Ovary (tissue), 9 donors: ENCODE results near the gene LRRC14B. TPM values are rescaled to one million over a fixed set of nuclear protein-coding genes. Genes with fewer than 3 reads are reported as not detected.

Experiments used
- DNase-seq, 5 donors: peaks; one replicate each; pipeline ENCODE4 v3.0.0-alpha.2; 2019 to 2020
- H3K27ac ChIP-seq, 2 donors: fragments of 200-600 bp; one replicate each; pipeline versions ENCODE4 v1.5.1 to v1.8.0; 2019 to 2022
- H3K27me3 ChIP-seq: fragments of 200-600 bp; one replicate; pipeline ENCODE4 v1.8.0; 2022
- H3K36me3 ChIP-seq: fragments of 200-600 bp; sonication (generic); one replicate; pipeline ENCODE4 v1.5.1; 2019
- H3K4me1 ChIP-seq: one replicate; pipeline ENCODE4 v1.8.1; 2013; ENCODE audit warnings: mild to moderate bottlenecking, moderate library complexity; ENCODE audit not compliant: insufficient read depth
- H3K4me3 ChIP-seq: fragments of 200-600 bp; sonication (generic); one replicate; pipeline ENCODE4 v1.5.1; 2017
- H3K9me3 ChIP-seq, 2 donors: fragments of 200-600 bp in 1 of 2; sonication (generic) in 1 of 2; one replicate each; pipeline versions ENCODE4 v1.5.1 to v1.8.1; 2013 to 2019; ENCODE audit warnings: mild to moderate bottlenecking in 1 of 2, moderate library complexity in 1 of 2
- EP300 ChIP-seq: sonication (generic); formaldehyde crosslinking; IDR thresholded peaks from one replicate; pipeline ENCODE4 v1.6.1; 2017; ENCODE audit warnings: antibody characterized with exemption
- POLR2A ChIP-seq: fragments of 450-650 bp; IDR thresholded peaks from one replicate; pipeline ENCODE4 v1.6.1; 2017; ENCODE audit warnings: antibody characterized with exemption, mild to moderate bottlenecking, moderate library complexity
- WGBS, 3 donors: extraction: QIAGEN DNeasy Blood & Tissue Kit in 1 of 3; methylation state at CpG; one replicate each; pipeline versions ENCODE4 v1.1.5 to v1.1.7; 2013 to 2017; 5-methylcytosine and 5-hydroxymethylcytosine counted together
- intact Hi-C, 4 donors: fragments of 100-400 bp; cut with DNase I; formaldehyde crosslinking; loops; one replicate each; pipeline versions ENCODE4 v1.11.0 to v1.15.1; 2022 to 2023
- polyA plus RNA-seq, 2 donors: library from polyadenylated mRNA; stranded (reverse); fragments of 200-250 nt in 1 of 2; fragments of 350-450 nt in 1 of 2; fragmentation: Illumina TruSeq in 1 of 2; extraction: RNeasy Lipid Tissue Mini Kit (QIAGEN cat#74804) in 1 of 2; gene quantifications; one replicate each; pipeline ENCODE4 v1.2.3, GENCODE V29; 2013 to 2014
- total RNA-seq, 7 donors: library from RNA; depleted of rRNA in 2 of 7; stranded (reverse); fragments of >200 nt in 2 of 7; fragmentation: NEBNext Ultra II Directional in 3 of 7; extraction: Animal tissue kit (Norgen Biotek cat#: 25700) in 3 of 7; gene quantifications; one replicate each; pipeline versions ENCODE4 v1.1.0 to v1.2.4, GENCODE V29; 2016 to 2023
- TF ChIP-seq, protein P1 (sequence below), 3 donors: fragments of 450-650 bp in 2 of 3; fragments of 200-600 bp in 1 of 3; IDR thresholded peaks; one replicate each; pipeline versions ENCODE4 v1.5.1 to v1.8.0; 2016 to 2022; ENCODE audit warnings: antibody characterized with exemption in 3 of 3, mild to moderate bottlenecking in 1 of 3
- donor health status: DM: no; HTN: no; CAD: no; lungs with moderate emphysema.
- donor health status: DM: no; HTN: no; CAD: no.
- donor health status: Bipolar disorder and iron deficiency.
- donor health status: DM: yes; HTN: yes; CAD: no.
- donor health status: DM: no; HTN: no; CAD: no.
- donor health status: DM: yes; HTN: yes; CAD: no.

The LRRC14B gene
- total and polyA plus RNA-seq, 9 donors: 0.04 to 0.92 (median 0.38) TPM; not detected in 6

DNA sequence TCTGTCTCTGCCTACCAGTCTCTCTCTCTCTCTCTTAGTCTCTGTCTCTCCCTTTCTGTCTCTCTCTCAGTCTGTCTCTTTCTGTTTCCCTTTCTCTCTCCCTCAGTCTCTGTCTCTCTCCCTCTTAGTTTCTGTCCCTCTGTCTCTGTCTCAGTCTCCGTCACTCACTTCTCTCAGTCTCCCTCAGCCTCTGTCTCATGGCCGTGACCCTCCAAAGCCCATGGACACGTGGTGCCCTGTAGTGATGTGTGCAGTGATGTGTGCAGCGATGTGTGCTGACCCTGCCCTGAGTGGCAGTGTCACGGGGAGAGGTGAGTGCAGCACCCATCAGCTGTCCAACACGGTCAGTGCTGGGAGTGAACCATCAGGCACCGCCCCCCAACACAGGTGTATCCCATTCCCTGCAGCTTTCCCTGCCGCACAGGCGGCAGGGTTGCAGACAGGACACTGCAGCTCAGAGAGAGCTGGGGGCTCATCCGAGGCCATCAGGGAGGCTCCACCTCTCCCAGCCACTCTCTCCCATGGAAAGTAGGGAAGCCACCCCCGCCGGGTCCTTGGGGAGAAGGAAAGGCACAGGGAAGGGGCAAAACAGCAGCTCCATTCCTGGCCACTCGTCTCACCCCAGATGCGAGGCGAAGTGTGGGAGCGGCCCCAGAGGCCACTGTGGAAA is 794 bp upstream of the LRRC14B start:
- H3K27ac ChIP-seq: no peak overlapping the region
- H3K9me3 ChIP-seq: no peaks in the 10 kb centered on the region
- H3K4me1 ChIP-seq: peaks cover 7% of the 10 kb centered on the region
- H3K27me3 ChIP-seq: no peaks in the 10 kb centered on the region
- DNase-seq: peak in 1 of 5 donors; percentile 24
- TF ChIP-seq, protein P1, sequence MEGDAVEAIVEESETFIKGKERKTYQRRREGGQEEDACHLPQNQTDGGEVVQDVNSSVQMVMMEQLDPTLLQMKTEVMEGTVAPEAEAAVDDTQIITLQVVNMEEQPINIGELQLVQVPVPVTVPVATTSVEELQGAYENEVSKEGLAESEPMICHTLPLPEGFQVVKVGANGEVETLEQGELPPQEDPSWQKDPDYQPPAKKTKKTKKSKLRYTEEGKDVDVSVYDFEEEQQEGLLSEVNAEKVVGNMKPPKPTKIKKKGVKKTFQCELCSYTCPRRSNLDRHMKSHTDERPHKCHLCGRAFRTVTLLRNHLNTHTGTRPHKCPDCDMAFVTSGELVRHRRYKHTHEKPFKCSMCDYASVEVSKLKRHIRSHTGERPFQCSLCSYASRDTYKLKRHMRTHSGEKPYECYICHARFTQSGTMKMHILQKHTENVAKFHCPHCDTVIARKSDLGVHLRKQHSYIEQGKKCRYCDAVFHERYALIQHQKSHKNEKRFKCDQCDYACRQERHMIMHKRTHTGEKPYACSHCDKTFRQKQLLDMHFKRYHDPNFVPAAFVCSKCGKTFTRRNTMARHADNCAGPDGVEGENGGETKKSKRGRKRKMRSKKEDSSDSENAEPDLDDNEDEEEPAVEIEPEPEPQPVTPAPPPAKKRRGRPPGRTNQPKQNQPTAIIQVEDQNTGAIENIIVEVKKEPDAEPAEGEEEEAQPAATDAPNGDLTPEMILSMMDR (IDR thresholded peaks at IDR 0.05): no peak
- TF ChIP-seq EP300 (no peak), POLR2A (no peak)
- no peak overlapping the region for H3K4me3 ChIP-seq
- intact Hi-C loops: no loop called here
- no peaks in the 10 kb centered on the region for H3K36me3 ChIP-seq
- WGBS, 3 donors: 49 to 69% (median 56%) methylated on average over 15 to 16 of the region's 16 CpGs

DNA sequence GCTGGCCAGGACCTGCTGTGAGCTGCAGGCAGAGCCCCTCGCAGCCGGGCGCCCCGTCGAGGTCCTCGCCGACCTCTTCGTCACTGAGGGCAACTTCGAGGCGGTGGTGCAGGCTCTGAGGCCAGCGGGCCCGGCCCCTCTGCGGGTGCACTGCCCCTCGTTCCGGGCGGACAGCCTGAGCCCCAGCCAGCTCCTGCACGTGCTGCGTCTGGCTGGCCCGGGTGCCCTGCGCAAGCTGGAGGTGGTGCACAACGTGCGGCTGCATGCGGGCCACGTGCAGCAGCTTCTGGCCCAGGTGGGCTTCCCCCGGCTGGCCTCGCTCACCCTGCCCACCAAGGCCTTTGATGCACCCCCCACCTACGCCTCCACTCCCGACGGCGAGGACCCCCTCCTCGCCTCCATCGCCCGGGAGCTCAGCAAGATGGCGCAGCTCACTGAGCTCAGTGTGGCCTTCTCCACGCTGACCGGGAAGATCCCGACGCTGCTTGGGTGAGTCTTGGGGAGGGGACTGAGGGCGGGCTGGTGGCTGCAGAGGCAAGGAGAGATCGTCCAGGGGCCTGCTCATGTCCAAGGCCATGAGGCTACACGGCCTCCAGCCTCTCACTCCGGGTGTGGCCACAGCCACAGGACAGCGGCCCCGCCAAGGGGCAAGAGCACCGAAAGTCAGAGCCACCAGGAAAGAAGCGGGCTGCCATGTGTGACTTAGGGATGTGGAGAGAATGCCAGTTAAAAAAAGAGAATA is 825 bp downstream of the LRRC14B start:
- WGBS, 3 donors: 73 to 84% (median 77%) methylated on average over 46 of the region's 46 CpGs
- H3K4me1 ChIP-seq: peaks cover 7% of the 10 kb centered on the region
- peak in 2 of 5 donors; percentile 22 to 33 for DNase-seq
- no peak for TF ChIP-seq POLR2A
- no peak for TF ChIP-seq EP300
- TF ChIP-seq, protein P1 (IDR thresholded peaks at IDR 0.05): no peak
- no peaks in the 10 kb centered on the region for H3K36me3 ChIP-seq
- no peak overlapping the region for H3K4me3 ChIP-seq
- intact Hi-C loops: no loop called here
- H3K27me3 ChIP-seq: no peaks in the 10 kb centered on the region
- no peaks in the 10 kb centered on the region for H3K9me3 ChIP-seq
- no peak overlapping the region for H3K27ac ChIP-seq

DNA sequence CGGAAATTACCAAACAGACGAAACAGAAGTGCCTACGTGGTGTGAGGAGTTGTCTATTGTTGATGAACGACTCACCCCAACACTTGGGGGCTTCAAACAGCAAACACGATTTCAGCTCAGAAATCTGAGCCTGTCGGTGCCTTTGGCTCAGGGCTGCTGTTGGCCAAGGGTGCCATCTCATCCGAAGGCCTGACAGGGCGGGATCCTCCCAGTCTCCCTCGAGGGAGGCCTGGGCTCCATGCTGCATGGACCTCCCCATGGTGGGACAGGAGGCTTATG is 1.3 kb downstream of the LRRC14B start:
- intact Hi-C loops: no loop called here
- Histone ChIP-seq H3K4me3 (no peak overlapping the region), H3K4me1 (peaks cover 7% of the 10 kb centered on the region), H3K27me3 (no peaks in the 10 kb centered on the region), H3K36me3 (no peaks in the 10 kb centered on the region), H3K9me3 (no peaks in the 10 kb centered on the region), H3K27ac (no peak overlapping the region)
- TF ChIP-seq POLR2A (no peak), EP300 (no peak)
- TF ChIP-seq, protein P1 (IDR thresholded peaks at IDR 0.05): no peak
- 83 to 88% (median 87%) methylated on average over 9 of the region's 9 CpGs for WGBS, 3 donors
- DNase-seq: no peak

DNA sequence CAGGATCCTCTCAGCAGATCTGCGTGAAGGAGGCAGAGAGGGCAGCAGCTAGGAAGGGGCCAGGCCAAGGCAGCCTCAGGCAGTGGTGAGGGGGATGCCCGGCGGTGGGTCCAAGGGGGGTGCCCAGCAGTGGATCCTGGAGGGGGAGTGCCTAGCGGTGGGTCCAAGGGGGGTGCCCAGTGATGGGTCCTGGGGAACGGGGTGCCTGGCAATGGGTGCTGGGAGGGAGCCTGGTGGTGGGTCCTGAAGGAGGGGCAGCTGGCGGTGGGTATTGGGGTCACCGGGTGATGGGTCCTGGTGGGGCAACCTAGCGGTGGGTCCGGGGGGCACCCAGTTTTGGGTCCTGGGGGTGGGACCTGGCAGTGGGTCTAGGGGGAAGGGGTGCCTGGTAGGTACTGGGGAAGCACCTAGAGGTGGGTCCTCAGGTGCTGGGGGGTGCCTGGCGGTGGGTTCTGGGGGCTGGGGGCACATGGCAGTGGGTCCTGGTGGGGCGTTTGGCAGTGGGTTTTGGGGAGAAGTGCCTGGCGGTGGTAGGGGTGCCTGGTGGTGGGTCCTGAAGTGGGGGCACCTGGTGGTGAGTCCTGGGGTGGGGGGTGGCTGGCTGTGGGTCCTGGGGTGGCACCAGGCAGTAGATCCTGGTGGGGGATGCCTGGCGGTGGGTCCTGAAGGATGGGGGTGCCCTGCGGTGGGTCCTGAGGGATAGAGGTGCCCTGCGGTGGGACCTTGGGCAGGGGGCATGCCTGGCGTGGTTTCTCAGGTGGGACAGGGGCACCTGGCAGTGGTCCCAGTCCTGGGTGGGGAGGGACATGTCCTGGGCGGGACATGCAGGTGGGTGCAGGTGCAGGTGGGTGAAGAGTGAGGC is 1.9 kb downstream of the LRRC14B start:
- Histone ChIP-seq H3K4me1 (peaks cover 6% of the 10 kb centered on the region), H3K4me3 (no peak overlapping the region), H3K27ac (no peak overlapping the region), H3K27me3 (no peaks in the 10 kb centered on the region), H3K9me3 (no peaks in the 10 kb centered on the region), H3K36me3 (no peaks in the 10 kb centered on the region)
- WGBS, 3 donors: 86 to 89% (median 87%) methylated on average over 14 to 17 of the region's 17 CpGs
- TF ChIP-seq, protein P1 (IDR thresholded peaks at IDR 0.05): no peak
- TF ChIP-seq POLR2A (no peak), EP300 (no peak)
- DNase-seq: peak in 3 of 5 donors; percentile 21 to 40 (median 28)
- intact Hi-C loops: no loop called here
